Mucosa of gallbladder (tissue), 1 donor: ENCODE data around the gene NTN5. TPM values are rescaled to one million over a fixed set of nuclear protein-coding genes. Genes with fewer than 3 reads are reported as not detected.
"Not testable (repeated sequence)": the region's sequence is repeated elsewhere in the genome, so short reads cannot be mapped to it uniquely, and the experiment has no call there.

ENCODE experiments used
- DNase-seq: peaks from one replicate; pipeline ENCODE4 v3.0.0-alpha.2; 2020; ENCODE audit warnings: low spot score
- total RNA-seq: library from RNA; stranded (reverse); gene quantifications from one replicate; pipeline ENCODE4 v1.2.1, GENCODE V29; 2021
- donor health status: DM: no; HTN: no; CAD: no.

The NTN5 gene
- total RNA-seq, 1 donor from 2014 or later: 0.46 TPM

DNA sequence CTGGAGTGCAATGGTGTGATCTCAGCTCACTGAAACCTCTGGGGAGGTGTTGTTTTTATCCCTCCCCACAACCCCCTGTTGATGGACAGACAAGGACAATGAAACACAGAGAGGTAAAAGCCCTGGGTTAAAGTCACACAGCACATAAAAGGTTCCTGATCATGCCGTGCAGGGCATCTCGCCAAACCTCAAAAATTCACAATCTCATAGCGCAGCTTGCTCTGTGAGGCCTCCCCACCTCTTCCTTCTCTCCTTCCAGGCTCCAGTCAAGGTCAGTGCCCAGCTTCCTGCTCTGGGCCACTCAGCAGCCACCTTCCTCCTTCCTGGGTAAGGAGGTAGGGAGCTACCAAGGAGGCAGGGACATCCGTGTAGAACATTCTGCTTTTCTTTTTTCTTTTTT lies 25.2 kb upstream of the NTN5 start:
- DNase-seq: peak; percentile 69

DNA sequence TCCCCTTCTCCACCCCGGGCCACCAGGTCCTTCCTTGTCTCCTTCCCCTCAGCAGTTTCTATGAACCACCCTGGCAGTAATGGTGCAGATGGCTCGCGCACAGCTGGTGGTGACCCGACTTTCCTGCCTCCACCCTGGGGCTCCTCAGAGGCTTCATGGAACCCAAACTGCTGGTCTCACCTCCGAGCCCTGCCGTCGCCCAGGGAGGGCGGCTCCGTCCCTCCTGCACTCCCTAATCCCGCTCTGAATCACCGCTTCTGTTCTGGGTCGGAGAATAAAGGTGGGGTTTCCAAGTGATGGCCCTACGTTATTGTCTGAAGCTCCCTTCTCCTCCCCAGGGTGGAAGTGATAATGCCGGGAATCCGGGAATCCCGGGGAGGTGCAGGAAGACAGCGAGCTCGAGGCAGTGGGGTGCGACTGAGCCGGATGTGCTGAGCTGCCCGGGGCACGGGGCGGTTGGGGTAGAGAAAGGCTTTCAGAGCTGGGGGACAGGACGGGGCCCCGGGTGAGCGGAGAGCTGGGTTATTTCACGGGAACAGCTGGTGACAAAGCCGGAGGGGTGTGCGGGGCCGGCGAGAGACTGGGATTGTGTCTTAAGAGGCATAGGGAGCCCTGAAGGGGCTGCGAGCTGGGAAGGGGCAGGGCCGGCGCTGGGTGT lies 23.7 kb upstream of the NTN5 start:
- DNase-seq: no peak

DNA sequence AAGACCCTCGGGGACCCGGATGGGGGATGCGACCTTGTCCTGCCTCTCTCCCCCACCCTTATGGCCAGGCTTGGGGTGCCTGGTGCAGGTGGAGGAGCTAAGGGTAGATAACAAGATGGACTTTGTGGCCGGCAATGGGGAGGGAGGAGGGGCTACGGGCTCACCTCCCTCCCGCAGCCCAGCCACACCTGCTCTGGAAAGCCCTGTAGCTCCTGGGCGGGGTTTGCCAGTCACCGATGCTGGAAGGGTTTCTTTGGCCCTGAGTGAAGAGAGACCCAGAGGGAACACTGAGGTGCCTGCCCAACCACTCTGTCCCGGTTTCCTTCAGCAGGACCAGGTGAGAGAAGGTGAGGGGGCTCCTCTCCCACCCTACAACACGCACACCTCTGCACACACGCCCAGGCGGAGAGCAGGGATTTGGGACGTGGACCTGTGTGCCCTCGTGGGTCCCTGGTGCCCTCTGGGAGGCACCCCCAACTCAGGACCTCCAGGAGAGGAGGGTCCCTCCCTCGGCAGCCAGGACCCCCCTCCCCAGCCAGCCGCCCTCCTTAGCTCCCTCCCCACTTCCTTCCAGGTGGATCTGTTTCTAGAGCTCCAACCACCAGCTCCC lies 23.0 kb upstream of the NTN5 start, which contains the start of gene FUT2:
TSS of gene FUT2 (plus strand) at position 229 of the 610 bp plus-strand sequence. CDS start 6,986 bp downstream, outside the sequence.
- peak; percentile 80 for DNase-seq

DNA sequence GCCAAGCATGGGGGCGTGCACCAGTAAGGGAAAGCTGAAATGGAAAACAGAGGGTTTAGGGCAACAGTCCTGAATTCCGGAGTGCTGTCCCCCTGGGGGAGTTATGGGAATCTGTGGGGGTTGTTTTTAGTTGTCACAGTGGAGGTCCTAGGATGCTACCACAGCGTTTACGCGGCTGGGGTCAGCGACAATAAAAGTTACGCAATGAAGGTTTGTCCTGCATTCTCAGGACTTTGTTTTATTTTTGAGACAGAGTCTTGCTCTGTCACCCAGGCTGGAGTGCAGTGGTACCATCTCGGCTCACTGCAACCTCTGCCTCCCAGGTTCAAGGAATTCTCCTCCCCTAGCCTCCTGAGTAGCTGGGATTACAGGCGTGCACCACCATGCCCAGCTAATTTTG lies 20.8 kb upstream of the NTN5 start:
- DNase-seq: not testable (repeated sequence)

DNA sequence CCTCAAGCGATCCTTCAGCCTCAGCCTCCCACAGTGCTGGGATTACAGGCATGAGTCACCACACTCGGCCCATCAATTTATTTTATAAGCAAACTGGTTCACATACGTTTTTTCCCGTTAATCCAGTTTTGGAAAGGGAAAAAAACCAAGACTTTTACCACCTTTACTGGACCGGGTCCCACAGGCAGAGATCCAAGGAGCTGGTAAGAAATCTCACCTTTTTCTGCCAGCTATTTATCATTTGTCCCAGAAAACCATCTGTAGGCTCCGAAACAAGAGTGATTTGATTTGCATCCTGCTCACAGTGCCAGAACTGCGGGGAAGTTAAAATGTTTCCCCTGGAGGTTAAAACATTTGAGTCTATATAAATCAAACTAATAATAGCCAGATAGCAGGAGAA lies 16.6 kb upstream of the NTN5 start:
- DNase-seq: no peak

DNA sequence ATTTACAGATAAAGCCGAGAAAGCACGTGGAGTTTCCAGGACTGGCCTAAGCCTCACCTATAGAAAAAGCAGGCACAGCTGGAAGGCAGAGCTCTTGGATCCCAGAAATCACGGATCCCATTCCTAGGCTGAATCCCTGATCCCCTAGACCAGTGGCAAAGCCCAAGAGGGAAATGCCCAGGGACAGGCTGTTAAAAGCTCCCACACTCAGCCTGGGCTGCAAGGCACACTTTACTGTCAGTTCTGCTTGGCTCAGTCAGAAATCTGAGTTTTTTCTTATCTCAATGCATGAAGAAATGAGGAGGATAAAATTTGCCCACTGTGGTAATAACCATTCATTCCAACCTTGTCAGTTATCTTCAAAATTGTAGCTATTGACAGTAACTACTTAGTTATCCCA lies 15.0 kb upstream of the NTN5 start:
- no peak for DNase-seq

DNA sequence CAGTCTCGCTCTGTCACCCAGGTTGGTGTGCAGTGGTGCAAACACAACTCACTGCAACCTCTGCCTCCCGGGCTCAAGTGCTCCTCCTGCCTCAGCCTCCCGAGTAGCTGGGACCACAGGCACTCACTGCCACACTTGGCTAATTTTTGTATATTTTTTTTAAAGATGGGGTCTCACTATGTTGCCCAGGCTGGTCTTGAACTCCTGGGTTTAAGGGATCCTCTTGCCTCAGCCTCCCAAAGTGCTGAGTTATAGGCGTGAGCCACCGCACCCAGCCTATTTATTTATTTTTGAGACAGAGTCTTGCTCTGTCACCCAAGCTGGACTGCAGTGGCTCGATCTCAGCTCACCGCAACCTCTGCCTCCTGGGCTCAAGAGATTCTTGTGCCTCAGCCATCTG lies 13.8 kb upstream of the NTN5 start:
- DNase-seq: not testable (repeated sequence)

DNA sequence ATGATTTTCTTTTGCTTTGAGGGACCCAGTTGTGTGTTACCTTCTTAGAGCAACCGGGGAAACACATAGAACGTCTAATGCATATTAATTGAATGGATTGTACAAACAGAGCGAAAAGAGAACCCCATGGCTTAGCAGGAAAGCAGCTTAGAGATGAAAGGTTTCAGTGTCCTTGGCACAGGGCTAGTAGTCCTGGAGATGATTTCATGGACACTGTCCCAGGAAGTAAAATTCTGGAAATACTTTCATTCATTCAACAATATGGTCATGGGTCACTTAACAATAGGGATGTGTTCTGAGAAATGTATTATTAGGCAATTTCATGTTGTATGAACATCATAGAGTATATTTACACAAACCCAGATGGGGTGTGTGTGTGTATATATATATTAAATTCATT lies 13.3 kb upstream of the NTN5 start:
- no peak for DNase-seq

DNA sequence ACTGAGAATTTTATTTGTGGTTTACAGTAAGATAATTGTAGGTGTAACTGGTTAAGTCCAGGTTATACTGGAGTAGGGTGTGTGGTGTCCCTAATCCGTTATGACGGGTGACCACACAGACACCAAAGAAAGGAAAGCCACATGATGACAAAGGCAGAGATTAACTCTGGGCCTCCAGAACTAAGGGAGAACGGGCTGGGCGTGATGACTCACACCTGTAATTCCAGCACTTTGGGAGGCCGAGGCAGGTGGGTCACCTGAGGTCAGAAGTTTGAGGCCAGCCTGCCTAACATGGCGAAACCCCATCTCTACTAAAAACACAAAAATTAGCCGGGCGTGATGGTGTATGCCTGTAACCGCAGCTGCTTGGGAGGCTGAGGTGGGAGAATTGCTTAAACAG lies 12.8 kb upstream of the NTN5 start:
- no peak for DNase-seq

DNA sequence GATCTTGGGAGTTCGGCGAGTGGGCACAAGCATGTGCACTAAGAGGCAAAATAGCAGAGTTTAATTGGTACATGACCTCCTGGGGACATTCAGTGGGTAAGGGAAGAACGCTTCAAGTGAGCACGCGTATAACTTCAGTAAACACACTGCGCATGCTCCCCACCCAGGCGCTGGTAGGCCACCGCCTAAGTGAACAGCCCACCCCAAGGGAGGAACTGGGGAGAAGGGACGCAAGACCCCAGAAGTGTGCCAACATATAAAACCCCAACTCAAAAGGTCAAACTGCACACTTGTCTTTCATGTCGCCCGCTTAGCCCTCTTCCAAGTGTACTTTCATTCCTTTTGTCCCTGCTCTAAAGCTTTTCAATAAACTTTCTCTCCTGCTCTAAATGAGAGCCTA lies 10.5 kb upstream of the NTN5 start:
- DNase-seq: no peak

DNA sequence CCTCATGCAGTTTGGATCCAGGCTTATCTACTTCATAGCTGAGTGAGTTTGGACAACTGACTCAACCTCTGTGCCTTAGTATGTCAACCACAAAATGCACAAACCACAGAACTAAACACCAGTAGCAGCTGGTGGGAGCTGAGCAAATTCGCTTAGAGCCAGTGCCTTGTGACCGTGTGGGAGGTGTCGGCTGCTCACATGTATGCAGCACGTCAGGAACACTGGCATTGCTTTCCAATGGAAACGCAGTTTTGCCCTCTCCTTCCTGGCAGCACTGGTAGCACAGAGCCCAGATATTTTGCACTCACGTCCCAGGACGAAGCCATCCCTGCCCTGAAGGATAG lies 8.3 kb upstream of the NTN5 start:
- no peak for DNase-seq

DNA sequence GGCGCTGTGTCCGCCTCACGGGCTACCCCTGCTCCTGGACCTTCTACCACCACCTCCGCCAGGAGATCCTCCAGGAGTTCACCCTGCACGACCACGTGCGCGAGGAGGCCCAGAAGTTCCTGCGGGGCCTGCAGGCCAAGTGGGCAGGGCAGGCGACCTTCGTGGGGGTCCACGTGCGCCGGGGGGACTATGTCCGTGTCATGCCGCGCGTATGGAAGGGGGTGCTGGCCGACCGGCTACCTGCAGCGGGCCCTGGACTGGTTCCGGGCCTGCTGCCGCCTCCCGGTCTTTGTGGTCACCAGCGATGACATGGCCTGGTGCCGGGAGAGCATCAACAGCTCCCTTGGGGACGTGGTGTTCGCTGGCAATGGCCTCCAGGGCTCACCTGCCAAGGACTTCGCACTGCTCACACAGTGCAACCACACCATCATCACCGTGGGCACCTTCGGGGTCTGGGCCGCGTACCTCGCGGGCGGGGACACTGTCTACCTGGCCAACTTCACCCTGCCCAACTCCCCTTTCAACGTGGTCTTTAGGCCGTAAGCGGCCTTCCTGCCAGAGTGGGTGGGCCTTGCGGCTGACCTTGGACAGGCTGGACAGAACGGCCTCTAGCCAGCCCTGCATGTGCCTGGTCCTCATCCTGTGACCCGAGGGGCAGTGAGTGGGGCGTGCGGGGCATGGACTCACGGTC lies 7.8 kb upstream of the NTN5 start:
- DNase-seq: no peak

DNA sequence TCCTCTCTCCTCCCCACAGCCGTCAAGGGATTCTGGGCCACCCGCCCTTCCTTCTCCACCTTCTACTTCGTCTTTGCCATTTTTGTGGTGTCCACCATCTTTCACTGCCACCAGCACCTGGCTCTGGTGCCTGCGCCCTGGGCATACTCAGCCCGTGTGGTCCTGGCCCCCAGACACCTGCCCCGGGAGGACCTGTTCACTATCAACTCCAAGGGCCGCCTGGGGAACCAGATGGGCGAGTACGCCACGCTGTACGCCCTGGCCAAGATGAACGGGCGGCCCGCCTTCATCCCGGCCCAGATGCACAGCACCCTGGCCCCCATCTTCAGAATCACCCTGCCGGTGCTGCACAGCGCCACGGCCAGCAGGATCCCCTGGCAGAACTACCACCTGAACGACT lies 7.2 kb upstream of the NTN5 start:
- not testable (repeated sequence) for DNase-seq

DNA sequence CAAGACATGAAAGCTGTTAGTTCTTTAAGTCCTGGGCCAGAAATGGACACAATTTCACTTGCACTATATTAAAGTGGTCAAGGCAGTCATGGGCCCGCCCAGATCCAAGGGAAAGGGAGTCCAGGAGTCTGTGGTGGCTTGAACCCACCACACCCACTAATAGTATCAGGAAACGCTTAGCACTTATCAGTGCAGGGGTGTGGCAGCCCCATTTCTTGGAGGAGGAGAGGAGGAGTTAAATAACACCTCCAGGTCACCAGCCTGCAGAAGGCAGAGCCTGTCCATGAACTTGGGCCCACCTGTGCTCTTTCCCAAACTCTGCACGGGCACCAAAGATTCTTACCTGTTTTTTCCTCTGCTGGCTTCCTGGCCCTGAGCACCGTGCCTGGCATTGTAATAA lies 5.4 kb upstream of the NTN5 start:
- DNase-seq: peak; percentile 51

DNA sequence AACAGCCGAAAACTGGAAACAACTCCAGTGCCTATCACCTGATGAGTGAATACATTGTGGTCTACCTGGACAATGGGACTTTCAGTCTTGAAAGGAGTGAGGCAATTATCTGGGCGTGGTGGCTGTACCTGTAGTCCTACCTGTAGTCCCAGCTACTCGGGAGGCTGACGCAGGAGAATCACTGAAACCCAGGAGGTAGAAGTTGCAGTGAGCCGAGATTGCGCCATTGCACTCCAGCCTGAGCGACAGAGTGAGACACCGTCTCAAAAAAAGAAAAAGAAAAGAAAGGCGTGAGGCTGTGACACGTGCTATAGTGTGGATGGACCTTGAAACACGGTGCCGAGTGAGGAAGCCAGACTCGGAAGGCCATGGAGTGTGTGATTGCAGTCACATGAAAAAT lies 4.1 kb upstream of the NTN5 start:
- DNase-seq: no peak

DNA sequence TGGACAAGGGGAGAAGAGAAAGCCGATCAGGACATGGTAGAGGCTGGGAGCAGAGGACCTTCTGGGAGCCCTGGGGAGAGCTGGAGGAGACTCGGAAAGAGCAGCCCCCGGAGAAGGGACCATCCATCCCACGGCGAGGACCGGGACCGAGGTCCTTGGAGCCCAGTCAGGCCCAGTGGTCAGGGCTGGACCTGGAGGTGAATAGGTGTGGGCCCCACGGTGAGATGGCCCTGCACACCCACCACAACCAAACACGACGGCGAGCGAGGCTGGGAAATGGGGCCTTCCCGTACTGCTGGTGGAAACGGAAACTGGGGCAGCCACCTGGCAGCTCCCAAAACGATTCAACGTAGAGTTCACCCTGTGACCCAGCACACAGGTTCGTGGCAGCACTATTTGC lies 3.7 kb upstream of the NTN5 start:
- no peak for DNase-seq

DNA sequence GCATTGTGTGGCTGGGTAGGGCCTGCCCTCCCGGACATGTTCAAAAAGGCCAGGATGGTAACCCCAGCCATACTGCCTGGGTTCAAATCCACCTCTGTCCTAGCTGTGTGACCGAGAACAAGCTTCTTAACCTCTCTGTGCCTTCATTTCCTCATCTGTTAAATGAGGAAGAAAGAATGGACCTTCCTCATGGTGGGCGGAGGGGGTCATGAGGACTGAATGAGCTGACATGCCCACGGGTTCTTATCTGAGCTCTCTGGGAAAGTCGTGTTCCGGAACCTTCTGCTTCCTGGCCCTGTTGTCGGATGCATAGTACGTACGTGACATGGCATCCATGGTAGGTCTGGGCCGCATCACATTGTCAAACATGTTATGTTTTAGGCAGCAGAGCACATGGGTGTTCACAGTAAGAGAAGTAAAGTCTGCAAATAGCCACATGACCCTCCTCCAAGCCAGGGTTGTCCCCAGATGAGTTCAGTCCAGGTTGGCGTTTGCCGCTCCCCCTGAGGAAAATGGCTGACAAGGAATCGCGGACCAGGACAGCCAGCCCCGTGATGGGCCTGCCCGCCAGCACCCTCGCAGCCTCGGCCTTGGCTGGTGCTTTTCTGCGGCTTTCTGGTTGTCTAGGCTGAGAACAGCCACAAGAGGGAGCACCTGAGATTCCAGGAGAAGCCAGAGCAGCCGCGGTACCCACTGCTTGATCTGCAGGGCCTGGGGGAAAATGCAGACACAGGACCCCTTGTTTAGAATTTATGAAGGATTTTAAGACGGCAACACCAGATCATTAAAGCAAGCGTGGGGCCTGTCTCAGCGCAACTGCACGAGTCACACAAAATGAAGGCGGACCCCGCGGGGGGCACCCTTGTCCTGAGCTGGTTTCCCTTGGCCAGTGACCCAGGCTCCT lies 2.4 kb upstream of the NTN5 start:
- peak; percentile 87 for DNase-seq

DNA sequence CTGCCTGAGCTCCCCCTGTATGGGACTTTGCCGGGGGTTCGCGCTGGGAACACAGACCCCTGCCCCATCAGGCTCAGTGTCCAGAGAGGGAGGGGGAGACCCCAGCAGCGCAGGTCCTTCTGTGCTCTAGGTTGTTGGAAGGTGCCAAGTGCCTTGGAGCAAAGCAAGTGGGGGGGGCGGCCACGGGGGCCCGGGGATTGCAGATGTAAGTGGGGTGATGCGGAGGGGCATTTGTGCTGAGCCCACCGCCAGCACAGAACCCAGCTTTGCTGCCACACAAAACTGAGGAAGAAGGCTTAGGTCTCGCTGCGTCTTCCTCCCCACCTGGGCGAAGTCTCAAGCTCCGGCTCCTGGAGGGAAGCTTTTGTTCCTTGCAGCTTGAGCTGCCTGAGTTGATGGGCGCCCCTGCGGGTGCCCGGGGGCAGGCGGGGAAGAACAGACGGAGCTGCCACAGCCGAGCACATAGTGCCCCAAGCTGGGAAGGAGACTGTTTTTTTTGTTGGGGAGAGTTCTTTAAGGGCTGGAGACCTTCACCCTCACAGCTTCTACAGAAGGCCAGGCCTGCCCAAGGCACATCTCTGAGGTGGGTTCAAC lies 1.5 kb upstream of the NTN5 start:
- no peak for DNase-seq

DNA sequence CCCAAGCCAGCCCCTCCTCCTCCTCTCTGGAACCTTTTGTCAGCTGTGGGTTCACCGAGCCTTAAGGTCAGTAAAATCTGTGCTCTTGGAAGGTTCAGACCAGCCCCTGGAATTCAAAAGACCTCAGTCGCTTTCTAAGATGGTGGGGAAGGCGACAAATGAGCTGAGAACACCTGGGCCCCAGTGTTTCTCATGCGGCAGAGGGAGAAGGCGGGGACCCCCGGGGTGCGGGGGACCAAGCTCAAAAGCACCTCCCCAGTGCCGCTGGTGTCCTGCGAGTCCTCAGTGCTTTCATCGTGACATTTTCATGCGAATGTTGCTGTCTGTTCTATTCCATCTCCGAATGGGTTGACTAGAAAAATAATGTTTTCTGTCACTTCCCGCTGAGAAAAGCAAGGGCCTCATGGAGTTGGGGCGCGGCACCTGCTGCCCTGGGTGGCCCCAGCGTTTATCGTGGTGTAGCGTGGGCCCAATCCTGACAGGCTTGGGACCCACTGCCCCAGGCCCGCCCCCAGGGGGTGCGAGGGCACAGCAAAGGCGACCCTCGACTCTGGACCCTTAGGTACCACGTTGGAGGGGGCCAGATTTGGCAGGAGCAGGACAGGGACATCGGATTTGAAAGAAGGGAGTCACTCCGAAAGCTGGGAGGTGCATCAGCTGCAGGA lies 751 bp upstream of the NTN5 start:
- DNase-seq: no peak

DNA sequence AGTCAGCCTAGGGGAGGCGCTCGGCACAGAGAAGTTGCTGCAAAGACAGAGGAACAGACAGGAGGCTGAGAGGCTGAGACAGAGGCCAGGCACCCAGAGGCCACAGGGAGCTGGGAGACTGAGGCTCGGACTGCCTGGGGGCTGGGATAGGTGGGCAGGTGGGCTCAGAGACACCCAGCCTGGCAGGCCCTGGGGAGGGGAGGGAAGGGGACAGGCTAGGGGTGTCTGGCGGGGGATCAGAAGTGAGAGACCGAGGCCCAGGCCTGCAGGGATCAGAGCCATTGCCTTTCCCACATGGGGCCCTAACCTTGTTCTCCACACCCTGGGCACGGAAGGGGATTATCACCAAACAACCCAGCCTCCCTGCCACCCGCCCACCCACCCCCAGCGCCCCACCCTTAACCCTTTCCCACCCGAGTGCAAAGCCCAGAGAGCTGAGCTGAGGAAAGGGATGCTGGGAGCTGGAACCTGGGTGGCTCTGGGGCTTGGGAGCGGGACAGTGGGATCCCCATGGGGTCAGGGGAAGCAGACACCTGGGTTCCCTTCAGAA lies 1.3 kb downstream of the NTN5 start:
- DNase-seq: no peak
